ENCODE measurements around the gene ABCD3.
"Not testable (repeated sequence)": the region's sequence is repeated elsewhere in the genome, so short reads cannot be mapped to it uniquely, and the experiment has no call there.

ABCD3 gene

DNA sequence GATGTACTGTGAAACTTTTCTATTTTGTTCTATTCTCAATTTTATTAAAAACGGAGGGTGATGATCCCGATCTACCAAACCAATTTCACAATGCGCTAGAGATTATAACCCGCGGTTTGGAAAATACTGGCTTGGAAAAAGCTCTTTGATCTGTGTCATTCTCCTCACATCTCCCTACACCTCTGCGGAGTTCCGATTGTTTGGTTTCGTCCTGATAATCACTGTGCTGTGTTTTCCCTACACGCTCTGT, 536 bp upstream of the ABCD3 start:
- Histone ChIP-seq H3K27me3 (replicated peaks; ENCODE audit: control insufficient read depth, insufficient read depth, low read length) (no peaks in the 10 kb centered on the region), H3K4me3 (replicated peaks; ENCODE audit: low read depth, low read length) (peak overlapping the region; percentile 77), H3K36me3 (ENCODE audit: control insufficient read depth, insufficient read depth, low read length) (no peaks in the 10 kb centered on the region)
- no peak for DNase-seq (ENCODE audit: extremely low read depth, insufficient read length)
- TF ChIP-seq, protein P1, sequence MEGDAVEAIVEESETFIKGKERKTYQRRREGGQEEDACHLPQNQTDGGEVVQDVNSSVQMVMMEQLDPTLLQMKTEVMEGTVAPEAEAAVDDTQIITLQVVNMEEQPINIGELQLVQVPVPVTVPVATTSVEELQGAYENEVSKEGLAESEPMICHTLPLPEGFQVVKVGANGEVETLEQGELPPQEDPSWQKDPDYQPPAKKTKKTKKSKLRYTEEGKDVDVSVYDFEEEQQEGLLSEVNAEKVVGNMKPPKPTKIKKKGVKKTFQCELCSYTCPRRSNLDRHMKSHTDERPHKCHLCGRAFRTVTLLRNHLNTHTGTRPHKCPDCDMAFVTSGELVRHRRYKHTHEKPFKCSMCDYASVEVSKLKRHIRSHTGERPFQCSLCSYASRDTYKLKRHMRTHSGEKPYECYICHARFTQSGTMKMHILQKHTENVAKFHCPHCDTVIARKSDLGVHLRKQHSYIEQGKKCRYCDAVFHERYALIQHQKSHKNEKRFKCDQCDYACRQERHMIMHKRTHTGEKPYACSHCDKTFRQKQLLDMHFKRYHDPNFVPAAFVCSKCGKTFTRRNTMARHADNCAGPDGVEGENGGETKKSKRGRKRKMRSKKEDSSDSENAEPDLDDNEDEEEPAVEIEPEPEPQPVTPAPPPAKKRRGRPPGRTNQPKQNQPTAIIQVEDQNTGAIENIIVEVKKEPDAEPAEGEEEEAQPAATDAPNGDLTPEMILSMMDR (IDR thresholded peaks at IDR 0.05; ENCODE audit: insufficient read depth, low read length, poor library complexity, severe bottlenecking), result no peak

DNA sequence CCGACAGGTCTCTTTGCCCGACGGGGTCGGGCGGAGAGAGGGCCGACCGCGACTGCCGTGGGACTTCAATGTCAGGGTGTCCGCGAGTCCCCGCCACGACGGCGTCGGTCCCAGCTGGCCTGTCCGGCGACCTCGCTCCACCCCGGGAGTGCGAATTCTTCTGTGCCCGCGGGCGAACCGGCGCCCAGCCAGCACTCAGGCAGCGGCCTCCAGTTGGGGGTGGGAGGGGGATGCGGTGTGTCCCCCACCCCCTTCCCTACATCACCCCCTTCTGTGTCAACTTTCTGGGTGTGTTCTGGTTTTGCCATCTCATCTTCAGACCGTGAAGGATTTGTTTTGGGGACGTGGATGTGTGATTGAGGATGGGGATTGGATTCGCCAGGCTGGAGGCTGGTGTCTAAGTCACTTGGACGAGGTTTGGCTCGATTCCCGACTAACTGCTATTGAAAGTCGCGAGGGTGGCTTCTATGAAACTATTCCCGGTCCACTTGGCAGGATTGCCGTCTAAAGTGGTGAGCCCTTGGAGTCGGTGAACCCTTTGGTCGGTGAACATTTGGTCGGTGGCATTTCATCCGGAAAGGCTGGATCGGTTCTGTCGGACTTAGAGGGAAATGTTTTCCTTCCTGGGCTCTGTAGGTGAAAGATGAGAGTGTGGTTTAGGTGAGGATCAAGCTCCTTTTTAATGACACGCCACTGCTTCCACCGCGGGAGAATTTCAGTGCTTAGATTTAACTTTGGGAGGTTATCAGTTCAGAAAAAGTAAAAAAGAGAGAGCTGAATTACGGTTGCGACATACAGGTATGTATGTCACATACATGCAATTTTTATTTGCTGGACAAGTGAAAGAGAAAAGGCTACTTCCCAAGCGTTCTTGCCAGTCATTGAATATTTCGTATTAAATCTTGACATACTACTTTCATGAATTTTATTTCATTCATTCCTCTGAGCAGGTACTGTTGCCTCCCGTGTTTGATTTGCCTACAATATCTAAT, 771 bp downstream of the ABCD3 start:
- peak overlapping the region; percentile 77 for H3K4me3 ChIP-seq (replicated peaks; ENCODE audit: low read depth, low read length)
- no peaks in the 10 kb centered on the region for H3K36me3 ChIP-seq (ENCODE audit: control insufficient read depth, insufficient read depth, low read length)
- DNase-seq (ENCODE audit: extremely low read depth, insufficient read length), result no peak
- H3K27me3 ChIP-seq (replicated peaks; ENCODE audit: control insufficient read depth, insufficient read depth, low read length), result no peaks in the 10 kb centered on the region
- TF ChIP-seq, protein P1 (IDR thresholded peaks at IDR 0.05; ENCODE audit: insufficient read depth, low read length, poor library complexity, severe bottlenecking), result no peak

DNA sequence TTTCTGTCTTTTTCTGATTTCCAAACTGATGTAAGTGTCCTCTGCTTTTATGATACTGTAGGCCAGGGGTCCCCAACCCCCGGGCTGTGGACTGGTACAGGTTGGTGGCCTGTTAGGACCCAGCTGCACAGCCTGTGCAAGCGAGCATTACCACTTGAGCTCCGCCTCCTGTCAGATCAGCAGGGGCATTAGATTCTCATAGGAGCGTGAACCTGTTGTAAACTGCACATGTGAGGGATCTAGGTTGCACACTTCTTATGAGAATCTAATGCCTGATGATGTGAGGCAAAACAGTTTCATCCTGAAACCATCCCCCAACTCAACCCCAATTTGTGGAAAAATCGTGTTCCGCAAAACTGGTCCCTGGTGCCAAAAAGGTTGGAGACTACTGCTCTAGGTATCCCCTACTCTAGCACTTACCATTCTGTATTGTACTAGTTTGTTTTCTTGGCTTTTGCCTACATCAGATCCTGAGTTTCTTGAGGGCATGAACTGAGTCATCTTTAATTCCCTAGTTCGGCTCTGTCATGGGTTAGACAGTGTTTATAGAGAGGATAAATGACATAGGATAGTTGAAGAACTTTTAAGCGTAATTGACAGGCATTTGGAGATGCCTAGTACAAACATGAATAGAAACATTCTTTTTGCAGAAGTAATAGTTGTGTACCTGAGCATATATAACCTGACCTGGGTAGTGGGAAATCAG, 4.1 kb downstream of the ABCD3 start:
- no peak overlapping the region for H3K4me3 ChIP-seq (replicated peaks; ENCODE audit: low read depth, low read length)
- H3K27me3 ChIP-seq (replicated peaks; ENCODE audit: control insufficient read depth, insufficient read depth, low read length), result no peaks in the 10 kb centered on the region
- TF ChIP-seq, protein P1 (IDR thresholded peaks at IDR 0.05; ENCODE audit: insufficient read depth, low read length, poor library complexity, severe bottlenecking), result no peak
- no peaks in the 10 kb centered on the region for H3K36me3 ChIP-seq (ENCODE audit: control insufficient read depth, insufficient read depth, low read length)
- no peak for DNase-seq (ENCODE audit: extremely low read depth, insufficient read length)

DNA sequence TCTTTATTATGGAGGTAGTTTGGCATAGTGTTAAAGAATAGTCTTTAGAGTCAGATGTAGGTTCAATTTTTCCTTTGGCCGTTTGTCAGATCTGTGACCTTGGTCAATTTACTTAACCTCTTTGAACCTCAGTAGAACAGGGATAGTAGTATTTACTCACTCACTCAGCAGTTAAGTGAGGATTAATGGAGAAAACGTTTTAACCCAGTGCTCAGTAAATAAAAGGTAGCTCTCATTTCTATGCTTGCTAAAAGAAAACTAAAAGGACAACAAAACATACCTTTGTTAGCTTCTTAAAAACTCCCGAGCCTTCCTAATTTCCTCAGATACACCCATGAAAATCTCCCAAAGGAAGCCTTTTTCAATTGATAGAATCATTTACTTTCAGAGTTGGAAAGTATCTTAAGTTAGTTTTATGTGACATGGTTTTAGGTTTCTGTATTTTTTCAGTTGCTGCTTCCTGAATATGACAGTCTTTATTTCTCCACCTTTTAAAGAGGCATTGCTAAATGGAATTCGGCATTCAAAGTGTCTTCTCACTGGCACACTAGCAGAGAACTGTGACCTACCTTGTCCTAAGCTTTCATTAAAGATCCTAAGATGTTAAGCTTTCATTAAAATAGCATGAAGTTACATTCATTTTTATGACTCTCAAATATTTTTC, 7.8 kb downstream of the ABCD3 start:
- no peak overlapping the region; the same call in 1 of the 2 replicates for H3K4me3 ChIP-seq (replicated peaks; ENCODE audit: low read depth, low read length)
- no peak for DNase-seq (ENCODE audit: extremely low read depth, insufficient read length)
- H3K36me3 ChIP-seq (ENCODE audit: control insufficient read depth, insufficient read depth, low read length), result no peaks in the 10 kb centered on the region
- TF ChIP-seq, protein P1 (IDR thresholded peaks at IDR 0.05; ENCODE audit: insufficient read depth, low read length, poor library complexity, severe bottlenecking), result no peak
- H3K27me3 ChIP-seq (replicated peaks; ENCODE audit: control insufficient read depth, insufficient read depth, low read length), result no peaks in the 10 kb centered on the region

DNA sequence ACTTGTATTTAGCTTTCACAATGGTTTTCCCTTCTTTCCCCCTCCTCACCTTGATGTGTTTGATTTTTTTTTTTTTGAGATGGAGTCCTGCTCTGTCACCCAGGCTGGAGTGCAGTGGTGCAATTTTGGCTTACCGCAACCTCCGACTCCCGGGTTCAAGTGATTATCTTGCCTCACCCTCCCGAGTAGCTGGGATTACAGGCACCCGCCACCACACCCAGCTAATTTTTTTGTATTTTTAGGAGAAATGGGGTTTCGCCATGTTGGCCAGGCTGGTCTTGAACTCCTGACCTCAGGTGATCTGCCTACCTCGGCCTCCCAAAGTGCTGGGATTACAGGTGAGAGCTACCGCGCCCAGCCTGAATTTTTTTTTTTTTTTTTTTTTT, 8.3 kb downstream of the ABCD3 start:
- H3K27me3 ChIP-seq (replicated peaks; ENCODE audit: control insufficient read depth, insufficient read depth, low read length); H3K4me3 ChIP-seq (replicated peaks; ENCODE audit: low read depth, low read length); DNase-seq (ENCODE audit: extremely low read depth, insufficient read length); H3K36me3 ChIP-seq (ENCODE audit: control insufficient read depth, insufficient read depth, low read length): not testable (repeated sequence)

DNA sequence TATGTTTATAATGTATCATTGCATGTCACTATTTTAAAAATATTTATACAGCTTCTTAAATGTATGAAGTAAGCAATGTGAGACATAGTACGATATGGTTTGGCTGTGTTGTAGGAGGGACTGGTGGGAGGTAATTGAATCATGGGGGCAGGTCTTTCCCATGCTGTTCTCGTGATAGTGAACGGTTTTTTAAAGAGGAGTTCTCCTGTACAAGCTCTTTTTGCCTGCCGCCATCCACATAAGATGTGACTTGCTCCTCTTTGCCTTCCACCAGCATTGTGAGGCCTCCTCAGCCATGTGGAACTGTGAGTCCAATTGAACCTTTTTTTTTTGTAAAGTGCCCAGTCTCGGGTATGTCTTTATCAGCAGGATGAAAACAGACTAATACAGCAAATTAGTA, 10.3 kb downstream of the ABCD3 start:
- no peaks in the 10 kb centered on the region for H3K27me3 ChIP-seq (replicated peaks; ENCODE audit: control insufficient read depth, insufficient read depth, low read length)
- no peaks in the 10 kb centered on the region for H3K36me3 ChIP-seq (ENCODE audit: control insufficient read depth, insufficient read depth, low read length)
- no peak overlapping the region for H3K4me3 ChIP-seq (replicated peaks; ENCODE audit: low read depth, low read length)
- no peak for DNase-seq (ENCODE audit: extremely low read depth, insufficient read length)
- TF ChIP-seq, protein P1 (IDR thresholded peaks at IDR 0.05; ENCODE audit: insufficient read depth, low read length, poor library complexity, severe bottlenecking), result no peak

DNA sequence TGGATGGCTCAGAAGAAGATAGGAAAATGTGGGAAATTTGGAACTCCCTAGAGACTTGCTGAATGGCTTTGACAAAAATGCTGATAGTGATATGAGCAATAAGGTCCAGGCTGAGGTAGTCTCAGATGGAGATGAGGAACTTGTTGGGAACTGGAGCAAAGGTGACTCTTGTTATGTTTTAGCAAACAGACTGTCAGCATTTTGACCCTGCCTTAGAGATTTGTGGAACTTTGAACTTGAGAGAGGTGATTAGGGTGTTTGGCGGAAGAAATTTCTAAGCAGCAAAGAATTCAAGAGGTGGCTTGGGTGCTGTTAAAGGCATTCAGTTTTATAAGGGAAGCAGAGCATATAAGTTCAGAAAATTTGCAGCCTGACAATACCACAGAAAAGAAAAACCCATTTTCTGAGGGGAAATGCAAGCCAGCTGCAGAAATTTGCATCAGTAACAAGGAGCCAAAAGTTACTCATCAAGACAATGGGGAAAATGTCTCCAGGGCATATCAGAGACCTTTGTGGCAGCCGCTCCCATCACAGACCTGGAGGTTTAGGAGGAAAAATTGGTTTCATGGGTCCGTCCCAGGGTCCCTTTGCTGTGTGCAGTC, 10.8 kb downstream of the ABCD3 start:
- not testable (repeated sequence) for H3K4me3 ChIP-seq (replicated peaks; ENCODE audit: low read depth, low read length); DNase-seq (ENCODE audit: extremely low read depth, insufficient read length); H3K27me3 ChIP-seq (replicated peaks; ENCODE audit: control insufficient read depth, insufficient read depth, low read length); H3K36me3 ChIP-seq (ENCODE audit: control insufficient read depth, insufficient read depth, low read length)

DNA sequence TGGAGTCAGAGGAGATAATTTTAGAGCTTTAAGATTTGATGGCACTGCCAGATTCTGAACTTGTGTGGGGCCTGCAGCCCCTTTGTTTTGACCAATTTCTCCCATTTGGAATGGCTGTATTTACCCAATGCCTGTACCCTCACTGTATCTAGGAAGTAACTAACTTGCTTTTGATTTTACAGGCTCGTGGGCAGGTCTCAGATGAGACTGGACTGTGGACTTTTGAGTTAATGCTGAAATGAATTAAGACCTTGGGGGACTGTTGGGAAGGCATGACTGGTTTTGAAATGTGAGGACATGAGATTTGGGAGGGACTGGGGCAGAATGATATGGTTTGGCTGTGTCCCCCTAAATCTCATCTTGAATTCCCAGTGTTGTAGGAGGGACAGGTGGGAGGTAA, 11.9 kb downstream of the ABCD3 start:
- H3K27me3 ChIP-seq (replicated peaks; ENCODE audit: control insufficient read depth, insufficient read depth, low read length); H3K36me3 ChIP-seq (ENCODE audit: control insufficient read depth, insufficient read depth, low read length); H3K4me3 ChIP-seq (replicated peaks; ENCODE audit: low read depth, low read length); DNase-seq (ENCODE audit: extremely low read depth, insufficient read length): not testable (repeated sequence)
